GM18867 (cell line): ENCODE data around the gene SESN1.

Experiments
- ATAC-seq: cut with Tn5 transposase; IDR thresholded peaks from one replicate; pipeline ENCODE4 v1.9.1; 2021; ENCODE audit warnings: mild to moderate bottlenecking, moderate library complexity; ENCODE audit not compliant: unreplicated experiment

The SESN1 gene

DNA sequence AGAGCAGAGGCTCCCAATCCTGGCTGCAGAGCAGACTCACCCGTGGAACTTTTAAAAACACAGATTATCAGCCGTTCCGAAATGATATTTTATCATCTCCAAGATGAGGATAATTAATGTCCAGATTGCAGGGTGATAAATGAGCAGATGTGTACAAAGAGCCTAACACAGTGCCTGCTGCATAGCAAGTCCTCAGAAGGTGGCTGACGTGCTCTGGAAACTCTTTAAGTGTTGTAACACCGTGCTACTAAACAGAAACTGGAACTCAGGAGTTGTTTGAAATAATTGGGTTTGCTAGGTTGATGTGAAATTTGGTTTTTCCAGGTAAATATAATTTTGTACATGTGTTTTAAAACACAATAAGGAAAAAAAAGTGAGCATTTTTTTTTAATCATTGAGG, 128.4 kb downstream of the SESN1 start:
- ATAC-seq, result no peak

DNA sequence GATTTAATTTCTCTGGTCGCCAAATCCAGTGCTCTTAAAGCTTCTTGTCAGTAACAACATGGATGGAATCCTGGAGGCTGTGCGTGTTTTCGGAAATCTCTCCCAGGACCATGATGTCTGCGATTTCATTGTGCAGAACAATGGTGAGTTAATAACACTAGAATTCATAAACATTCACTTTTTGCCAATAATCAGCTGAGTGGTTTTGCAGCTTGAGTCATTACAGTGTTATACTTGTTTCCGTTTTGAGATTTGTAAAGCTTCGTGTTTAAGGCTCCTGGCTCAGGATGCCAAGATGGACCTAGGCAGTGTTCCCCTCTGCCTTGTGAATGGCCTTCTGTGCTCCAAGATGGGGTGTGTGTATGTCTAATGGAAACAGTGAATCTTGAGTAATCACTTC, 132.7 kb downstream of the SESN1 start:
- no peak for ATAC-seq

DNA sequence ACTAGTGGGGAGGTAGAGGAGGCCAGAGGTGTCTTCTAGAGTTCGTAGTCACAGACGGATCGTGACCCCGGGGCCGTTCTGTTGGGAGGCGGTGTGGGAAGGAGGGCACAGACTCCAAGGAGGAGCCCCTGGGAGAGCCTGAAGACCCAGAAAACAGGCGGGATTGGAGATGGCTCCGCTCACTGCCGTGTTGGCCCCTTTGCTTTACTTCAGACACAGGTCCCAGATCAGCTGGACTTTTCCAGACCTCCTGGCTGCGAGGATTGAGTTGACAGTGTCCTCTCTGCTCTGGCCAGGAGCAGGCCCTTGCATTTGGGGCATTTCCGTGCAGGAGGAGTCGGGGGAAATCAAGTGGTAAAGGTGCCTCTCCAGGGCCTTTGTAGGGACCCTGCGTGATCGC, 133.6 kb downstream of the SESN1 start:
- ATAC-seq, result no peak

DNA sequence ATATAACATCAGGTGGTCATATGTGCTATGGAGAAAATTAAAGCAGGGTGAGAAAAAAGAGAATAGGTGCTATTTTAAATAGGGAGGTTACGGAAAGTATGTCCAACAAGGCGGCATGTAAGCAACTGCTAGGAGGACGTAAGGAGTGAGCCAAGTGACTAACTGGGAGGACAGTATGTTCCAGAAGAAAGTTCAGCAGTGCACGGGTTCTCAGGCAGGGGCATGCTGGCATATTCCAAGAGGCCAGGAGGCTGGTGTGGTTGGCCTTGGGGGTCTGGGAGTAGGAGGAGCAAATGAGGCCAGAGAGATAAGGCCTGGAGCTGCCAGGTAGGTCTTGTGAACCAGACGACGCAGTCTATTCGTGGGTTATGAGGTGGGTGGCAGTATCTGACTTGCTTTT, 134.0 kb downstream of the SESN1 start:
- ATAC-seq, result no peak

DNA sequence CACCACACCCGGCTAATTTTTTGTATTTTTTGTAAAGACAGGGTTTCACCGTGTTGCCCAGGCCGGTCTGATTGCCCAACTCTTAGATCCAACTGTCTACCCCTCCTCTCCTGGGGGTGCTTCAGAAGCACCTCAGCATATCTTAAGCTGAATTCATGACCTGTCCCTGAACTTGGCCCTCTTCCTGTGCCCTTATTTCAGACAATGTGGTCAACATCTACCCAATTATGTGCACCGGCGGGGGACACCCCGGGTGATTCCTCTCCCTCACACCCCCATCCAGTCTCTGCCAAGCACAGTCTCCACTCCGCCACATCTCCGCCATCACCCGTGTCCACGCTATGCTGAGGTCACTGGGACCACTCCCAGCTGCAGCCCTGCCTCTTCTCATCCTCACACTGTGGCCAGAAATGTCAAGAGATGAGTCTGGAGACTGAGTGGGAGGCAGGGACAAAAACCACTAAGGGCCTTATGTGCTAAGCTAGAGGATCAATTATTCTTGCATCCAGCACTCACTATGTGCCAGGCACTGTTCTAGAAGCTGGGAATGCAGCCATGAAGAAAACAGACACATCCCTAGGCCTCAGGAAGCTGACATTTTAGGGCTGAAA, 134.6 kb downstream of the SESN1 start:
- no peak for ATAC-seq

DNA sequence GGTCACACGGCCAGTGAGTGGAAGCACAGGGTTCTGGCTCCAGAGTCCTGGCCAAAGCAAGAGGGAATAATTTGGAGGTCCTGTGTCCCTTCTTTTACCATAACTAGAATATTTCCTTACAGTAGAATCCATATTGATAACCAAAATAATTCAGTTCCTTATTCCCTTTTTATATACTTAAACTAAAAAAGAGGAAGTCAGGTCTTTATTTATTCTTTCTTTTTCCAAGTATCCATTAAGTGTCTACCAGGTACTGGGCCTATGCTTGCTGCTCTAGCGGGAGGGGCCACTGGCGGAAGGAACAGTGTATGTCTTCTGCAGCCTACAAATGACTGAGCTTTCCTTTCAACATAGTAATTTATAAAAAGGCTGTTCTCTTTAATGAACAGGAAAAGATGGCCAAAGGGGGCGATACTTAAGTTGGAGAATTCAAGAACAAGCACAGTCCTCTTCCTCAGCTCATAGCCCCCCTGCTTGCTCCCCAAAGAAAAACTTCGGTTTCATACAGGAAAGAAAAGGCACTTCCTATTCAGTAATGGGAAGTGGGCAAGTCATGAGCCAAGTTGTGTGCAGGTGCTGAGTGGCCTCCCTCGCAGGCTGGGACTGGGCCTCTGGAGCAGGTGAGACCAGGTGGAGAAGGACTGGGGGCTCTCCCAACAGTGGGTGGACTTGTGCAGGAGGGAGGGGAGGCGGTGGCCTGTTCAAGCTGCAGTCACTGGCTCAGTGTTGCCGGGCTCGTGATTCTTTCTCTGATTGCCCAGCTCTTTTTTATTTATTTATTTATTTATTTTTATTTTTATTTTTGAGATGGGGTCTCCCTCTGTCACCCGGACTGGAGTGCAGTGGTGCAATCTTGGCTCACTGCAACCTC, 135.5 kb downstream of the SESN1 start:
- no peak for ATAC-seq

DNA sequence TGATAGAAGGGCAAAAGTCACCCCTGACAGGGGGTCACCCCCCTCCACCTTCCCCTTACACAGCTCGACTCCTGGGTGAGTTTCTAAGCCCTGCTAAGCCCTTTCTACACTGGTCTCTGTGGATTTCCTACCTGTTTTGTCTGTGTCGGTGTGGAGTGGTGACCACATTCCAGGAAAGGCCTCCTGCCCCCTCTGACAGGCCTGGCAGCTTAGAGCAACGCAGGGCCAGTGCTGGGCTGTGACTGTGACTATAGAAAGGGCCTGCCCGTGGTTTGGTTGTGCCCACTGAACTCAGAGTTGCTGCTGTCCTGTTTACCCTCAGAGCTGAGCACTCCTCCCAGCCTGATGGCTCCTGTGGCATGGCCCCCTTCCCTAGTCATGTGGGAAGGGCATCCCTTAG, 137.4 kb downstream of the SESN1 start:
- no peak for ATAC-seq

DNA sequence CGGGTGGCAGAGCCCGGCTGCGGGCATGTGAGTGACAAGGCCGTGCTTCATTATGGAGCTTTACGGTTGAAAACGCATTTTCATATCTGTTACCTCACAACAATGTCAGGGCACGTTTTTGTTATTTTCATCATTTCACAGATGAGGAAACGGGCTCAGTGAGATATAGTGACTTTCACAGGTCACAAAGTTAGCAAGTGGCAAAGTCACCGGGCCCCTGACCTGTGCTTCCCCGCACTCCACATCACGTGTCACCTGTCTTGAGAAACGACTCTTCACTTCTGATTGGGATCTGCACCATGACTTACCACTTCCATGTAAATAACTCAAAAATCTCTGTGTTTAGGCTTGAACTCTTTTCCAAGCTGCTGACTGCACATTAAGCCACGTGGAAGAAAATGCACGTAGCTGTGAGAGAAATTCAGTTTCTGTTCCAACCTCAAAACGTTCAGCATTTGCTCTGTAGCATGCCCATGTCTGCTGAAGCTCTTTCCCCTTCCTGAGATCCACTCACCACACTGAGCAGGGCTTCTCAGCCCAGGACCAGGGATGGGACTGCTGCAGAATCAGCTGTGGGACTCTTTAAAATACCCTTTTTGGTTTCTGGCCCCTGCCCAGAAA, 139.2 kb downstream of the SESN1 start:
- ATAC-seq, result no peak

DNA sequence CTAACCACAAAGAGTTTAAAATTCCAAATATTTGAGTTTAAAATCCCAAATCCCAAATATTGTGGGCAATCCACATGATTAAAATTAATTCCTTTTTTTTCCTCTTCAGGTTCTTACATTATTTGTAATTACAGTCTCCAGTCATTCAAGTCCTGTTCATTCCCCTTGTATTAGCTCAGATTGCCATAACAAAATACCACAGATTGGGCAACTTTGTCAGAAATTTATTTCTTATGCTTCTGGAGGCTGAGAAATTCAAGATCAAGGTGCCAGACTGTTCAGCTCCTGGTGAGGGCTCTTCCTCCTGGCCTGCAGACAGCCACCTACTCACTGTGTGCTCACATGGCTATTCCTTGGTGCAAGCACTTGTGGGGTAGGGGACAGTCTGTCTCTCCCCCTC, 141.0 kb downstream of the SESN1 start:
- no peak for ATAC-seq

DNA sequence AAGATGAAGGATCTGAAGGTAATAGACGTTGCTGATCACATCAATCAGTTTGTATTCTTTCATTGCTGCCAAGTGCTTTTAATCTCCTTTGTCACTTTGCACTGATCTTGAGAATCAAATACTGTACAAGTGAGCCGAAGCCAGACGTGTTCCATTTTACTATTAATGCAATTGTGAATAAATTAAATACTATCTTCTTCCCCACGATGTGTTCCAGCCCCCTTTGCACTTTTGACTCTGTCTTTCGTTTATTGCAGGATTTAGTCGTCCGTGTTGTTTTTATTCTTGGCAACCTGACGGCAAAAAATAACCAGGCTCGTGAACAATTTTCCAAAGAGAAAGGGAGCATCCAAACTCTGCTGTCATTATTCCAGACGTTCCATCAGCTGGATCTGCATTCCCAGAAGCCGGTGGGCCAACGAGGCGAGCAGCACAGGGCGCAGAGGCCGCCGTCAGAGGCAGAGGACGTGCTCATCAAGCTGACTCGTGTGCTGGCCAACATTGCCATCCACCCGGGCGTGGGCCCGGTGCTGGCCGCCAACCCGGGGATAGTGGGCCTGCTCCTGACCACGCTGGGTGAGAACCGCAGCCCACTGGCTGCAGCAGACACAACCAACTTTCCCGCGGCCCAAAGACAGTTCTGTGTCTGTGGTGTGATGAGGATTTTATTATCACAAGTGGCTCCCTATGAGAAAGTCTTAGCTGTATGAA, 141.7 kb downstream of the SESN1 start:
- ATAC-seq, result no peak

DNA sequence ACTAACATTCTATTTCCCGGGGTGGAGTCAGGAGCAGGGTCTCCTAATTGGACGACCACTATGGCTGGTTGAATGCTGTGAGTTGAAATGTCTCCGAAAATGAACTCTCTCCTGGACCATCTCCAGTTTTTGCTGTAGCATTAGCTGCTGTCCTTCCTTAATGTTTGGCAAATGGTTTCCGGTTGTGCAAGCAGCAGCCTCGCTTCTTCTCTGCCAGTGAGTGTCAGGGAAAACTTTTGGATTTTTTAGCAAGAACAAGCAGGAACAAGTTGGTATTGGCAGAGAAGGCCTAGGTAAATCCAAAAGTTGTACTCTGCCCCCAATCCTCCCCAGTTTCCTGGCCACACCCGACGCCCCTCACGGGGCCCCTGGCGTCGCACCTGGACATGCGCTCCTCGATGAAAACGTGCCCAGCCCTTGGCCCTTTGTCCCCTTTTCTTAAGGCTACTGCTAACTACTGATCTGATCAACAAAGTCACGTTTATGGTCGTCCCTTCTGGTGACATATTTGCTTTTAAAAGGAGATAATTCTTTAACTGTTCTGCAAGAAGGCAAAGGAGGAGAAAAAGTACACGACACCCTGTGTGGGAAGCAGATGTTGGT, 143.2 kb downstream of the SESN1 start:
- ATAC-seq, result no peak

DNA sequence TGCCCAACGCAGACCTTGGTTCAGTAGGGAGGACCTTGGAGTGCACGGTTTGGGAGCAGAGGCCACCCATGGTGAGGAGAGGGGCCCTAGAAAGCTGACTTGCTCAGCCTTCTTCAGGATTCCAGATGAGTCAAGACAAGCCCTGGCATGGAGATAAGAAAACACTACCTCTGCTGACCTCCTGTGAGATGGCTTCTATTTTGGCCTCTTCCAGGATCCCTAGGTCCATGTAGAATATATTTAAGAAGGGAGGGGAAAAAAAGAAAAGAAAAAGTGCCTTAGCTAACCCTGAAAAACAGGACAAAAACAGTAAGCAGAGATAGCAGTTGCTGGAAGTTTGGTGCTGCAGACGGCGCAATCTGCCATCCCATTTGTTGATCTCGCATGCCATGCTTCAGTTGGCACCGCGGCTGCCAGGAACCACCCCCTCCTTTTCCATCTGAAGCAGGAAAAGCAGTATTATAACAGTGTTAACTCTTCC, 146.4 kb downstream of the SESN1 start:
- no peak for ATAC-seq

DNA sequence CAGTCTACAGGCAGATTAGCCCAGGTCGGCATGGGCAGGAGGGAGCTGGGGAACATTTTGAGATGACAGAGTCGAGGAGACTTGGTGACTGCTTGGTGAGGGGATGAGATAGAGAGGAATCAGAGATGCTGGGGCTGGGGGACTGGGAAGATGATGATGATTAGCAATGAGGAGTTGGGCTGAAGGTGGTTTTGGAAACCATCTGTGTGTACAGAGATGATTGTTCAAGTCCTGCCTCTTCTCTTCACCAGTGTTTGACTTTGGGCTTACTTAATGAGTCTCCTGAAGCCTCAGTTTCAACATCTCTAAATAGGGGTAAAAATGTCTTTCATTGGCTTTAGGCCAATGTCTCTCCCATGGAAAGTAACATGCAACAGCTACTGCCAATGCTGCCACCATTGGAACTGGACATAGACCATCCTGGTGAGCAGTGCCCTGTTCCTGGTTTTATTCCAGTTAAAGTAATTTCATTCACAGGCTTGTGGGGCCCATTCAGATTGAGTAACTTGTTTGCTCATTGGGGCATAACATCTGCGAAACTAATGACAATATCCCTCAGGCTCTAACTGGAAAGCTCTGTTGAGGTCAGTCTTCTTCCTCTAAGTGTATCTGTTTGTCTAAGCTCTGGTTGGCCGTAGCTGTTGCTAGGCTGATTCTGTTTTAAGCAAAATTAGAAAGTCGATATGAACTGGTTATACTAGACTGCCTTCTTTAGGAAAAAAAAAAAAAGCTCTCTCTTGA, 147.4 kb downstream of the SESN1 start:
- no peak for ATAC-seq

DNA sequence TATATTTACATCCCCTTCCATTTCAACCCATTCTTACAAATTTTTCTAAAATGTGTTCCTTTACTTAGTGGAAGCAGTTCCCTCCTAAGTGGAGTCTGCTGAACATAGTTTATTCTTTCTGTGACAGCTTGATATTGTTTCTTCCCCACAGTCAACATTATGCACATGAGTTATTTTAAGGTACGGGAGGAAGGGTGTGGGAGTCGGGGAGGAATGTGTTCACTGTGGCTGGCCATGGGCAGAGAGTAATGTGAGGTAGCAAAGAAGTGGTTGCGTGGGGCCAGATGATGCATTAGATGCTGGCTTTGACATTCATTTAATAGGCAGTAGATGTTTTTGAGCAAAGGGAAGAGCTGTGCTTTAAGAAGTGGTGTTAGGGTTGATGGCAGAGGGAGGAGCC, 148.0 kb downstream of the SESN1 start:
- ATAC-seq, result no peak

DNA sequence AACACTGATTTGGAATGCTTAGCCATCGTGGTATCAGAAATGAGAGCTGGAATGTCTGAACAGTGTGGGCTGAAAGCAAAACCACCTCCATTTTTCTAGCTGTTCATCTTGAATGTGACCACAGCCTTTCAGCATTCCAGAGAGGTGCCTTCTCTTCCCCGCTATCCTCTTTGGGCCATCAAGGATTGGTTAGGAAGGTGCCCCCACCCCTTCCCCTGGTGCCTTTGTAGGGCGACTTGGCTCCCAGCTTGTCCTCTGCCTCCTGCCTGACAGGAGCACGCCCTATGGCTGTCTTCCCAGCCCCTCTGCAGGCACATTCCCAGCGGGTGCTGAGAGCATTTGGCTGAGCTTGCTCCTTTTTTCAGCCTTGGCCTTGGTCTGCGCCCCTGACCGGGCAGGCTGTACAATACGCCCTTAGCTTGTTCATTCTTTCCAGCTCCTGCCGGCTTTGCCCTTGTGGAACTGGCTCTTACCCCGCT, 148.9 kb downstream of the SESN1 start:
- ATAC-seq, result no peak

DNA sequence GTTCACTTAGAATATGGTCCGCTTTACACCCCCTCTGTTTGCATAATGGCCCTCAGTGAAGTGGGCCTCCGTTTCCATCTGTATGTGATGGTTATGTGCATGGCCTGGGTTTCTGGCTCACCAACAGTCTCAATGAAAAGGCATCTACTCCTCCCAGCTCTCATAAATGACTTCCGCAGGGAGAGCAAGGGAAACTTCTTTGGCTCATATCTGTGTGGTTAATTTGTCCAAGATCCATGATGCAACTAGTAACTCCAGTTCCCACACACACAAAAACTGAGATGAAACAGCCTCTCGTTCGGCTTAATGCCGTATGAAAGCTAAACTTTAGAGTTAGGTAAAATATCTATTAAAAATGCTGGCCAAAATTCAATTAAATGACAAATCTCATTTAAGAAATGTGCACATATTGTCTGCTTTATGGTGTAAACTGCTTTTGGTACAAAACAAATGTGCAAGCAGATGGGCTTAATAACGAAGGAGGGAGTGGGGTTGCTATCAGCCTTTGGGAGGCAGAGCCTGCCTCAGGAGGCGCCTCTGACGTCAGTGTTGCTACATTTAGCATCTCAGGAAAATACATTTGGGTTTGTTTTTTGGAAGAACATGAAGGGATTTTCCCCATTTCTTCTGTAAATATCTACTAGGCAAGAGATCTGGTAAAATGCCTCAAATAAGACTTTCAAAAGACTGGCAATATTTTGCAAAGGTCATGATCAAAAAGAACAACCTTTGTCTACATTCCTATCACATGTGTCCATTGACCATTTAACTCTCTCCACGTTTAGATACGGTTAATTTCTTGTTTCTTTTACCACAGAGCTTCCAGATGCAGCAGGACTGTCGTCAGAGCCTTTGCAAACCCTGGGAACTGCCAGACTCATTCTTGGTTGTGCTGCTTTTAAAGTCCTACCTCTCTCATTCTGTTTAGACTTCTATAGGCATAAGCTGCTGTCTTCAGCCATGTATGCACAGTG, 149.7 kb downstream of the SESN1 start:
- ATAC-seq, result no peak

DNA sequence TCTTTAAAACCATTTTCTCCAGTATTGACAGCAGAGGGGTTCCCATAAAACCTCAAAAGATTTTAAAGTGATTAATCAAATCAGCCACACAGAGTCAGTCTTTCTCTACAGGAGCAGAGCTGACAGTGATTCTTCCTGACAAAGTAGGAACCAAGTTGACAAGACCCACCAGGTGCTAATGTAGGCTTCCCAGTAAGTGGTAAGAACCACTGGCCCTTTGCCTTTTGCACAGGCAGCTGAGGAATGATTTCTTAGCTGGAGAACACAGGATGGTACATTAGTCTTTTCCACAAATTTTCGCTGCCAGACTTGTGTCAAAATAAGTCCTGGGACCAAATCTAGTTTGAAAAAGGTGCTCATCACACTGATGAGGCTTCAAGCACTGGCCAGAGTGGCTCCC, 150.6 kb downstream of the SESN1 start:
- no peak for ATAC-seq

DNA sequence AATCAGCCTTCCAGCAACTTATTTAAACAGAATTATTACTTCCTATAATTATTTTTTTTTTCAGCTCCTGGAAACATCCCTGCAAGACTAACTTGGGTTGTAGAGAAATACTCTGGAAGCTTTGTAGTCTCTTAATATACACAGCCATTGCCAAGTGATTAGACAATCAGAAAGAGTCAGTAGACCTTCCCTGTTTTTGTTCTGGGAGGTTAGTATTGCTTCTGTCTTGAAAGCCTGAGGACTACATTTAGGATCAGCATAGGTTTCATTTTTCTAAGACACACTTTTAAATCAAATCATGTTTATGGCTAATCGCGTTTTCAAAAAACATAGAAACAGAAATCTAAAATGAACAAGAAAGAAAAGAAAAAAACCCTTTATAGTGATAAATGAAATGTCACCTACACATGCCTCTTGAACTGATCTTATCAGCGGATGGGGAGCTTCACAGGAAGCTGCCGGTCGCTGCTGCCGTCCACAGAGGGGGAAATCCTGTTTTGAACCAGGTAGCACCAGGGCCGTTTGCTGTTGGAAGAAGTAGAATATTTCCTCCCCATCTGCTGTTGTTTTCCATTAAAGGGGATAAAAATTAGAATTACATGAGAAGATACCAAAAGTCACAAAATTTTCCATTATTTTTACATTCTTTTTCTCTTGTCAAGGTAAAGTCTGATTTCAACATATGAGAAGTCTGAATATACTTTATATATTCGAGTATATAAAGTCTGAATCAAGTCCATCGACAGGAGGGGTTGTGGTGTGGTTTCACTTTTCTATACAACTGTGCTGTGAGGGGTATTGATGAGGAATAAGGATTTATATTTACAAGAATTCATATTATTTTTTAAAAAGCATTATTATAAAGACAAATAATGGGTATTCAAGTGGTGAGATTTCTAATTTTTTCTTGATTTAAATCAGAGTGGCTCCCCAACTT, 151.8 kb downstream of the SESN1 start:
- no peak for ATAC-seq
